Skeletal muscle tissue (tissue), 4 donors: ENCODE results near the gene PSTPIP1. TPM values are rescaled to one million over a fixed set of nuclear protein-coding genes. Genes with fewer than 3 reads are reported as not detected.
A peak's percentile ranks its signal among the peaks of the same experiment; 100 is the strongest.

Experiments used
- H3K27ac ChIP-seq: one replicate; pipeline ENCODE4 v1.7.0; 2013; ENCODE audit warnings: mild to moderate bottlenecking, low read depth, low read length, inconsistent platforms
- H3K27me3 ChIP-seq, 3 donors: one replicate each; pipeline ENCODE4 v1.7.0; 2013; ENCODE audit warnings: low read length in 3 of 3; ENCODE audit not compliant: control insufficient read depth in 3 of 3, insufficient read depth in 3 of 3
- H3K36me3 ChIP-seq, 3 donors: one replicate each; pipeline ENCODE4 v1.7.0; 2013; ENCODE audit warnings: low read length in 3 of 3; ENCODE audit not compliant: control insufficient read depth in 3 of 3, insufficient read depth in 3 of 3
- H3K4me1 ChIP-seq, 3 donors: one replicate each; pipeline ENCODE4 v1.7.0; 2013; ENCODE audit warnings: low read length in 3 of 3, mild to moderate bottlenecking in 3 of 3; ENCODE audit not compliant: control insufficient read depth in 3 of 3, insufficient read depth in 3 of 3
- H3K4me3 ChIP-seq, 3 donors: one replicate each; pipeline ENCODE4 v1.7.0; 2013; ENCODE audit warnings: low read length in 3 of 3
- H3K9ac ChIP-seq, 3 donors: one replicate each; pipeline ENCODE4 v1.7.0; 2013; ENCODE audit warnings: low read length in 3 of 3, mild to moderate bottlenecking in 3 of 3, moderate library complexity in 2 of 3, low read depth in 1 of 3
- H3K9me3 ChIP-seq, 3 donors: one replicate each; pipeline ENCODE4 v1.7.0; 2013; ENCODE audit warnings: low read length in 3 of 3; ENCODE audit not compliant: control insufficient read depth in 3 of 3
- total RNA-seq: library from RNA; depleted of rRNA; stranded (reverse); fragments of >200 nt; gene quantifications from one replicate; pipeline ENCODE4 v1.2.3, GENCODE V29; 2014
- donor health status: Osteomylitis.

PSTPIP1 gene
- 2.1 TPM for total RNA-seq

DNA sequence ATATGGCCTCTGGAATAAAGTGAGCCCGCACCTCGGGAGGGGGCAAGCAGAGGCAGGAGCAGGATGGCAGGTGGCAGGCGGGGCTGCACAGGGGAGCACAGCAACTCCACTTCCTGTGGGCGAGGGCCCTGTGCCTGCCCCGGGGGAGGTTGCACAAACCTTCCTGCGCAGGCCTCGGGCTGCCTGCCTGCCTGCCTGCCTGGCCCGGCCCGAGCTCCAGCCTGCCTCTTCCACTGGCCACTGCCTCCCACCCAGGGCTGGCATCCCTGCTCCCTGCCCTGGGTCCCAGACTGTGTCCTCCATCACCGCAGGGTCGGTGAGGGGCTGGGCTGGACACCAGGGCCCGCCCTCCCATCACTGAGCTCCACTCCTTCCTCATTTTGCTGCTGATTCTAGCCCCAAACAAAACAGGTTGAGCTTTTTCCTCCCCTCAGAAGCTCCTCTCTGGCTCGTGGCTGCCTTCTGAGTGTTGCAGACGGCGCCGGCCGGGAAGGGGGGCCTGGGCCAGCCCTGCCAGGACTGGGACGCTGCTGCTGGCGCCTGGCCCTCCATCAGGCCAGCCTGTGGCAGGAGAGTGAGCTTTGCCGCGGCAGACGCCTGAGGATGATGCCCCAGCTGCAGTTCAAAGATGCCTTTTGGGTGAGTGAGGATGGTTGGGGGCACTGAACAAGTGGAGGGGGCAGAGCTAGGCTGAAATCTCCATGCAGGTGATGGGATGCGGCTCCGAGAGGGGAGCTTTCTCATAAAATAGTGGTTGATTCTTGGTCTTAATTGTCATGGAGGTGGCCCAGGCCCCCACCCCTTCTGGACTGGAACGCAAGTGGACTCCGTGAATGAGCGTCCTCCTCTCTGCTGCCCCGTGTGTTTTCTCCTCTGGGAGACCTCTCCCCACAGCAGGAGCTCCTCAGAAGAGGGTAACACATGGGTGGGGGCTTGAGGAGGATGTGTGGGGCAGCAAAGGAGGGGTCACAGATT is at the start of gene PSTPIP1:
TSS of gene PSTPIP1 (plus strand) at position 156 of the 975 bp plus-strand sequence. CDS start at position 604, 448 bp downstream.
- Histone ChIP-seq H3K27ac (no peak within 1 kb of the TSS), H3K36me3 (no peaks in the 10 kb centered on the region), H3K9ac (peak within 1 kb of the TSS in 1 of 3 donors; percentile 3), H3K9me3 (no peaks in the 10 kb centered on the region), H3K4me1 (peaks cover 7 to 9% (median 8%) of the 10 kb centered on the region in 3 donors), H3K4me3 (peak within 1 kb of the TSS in 2 of 3 donors; percentile 17 to 43), H3K27me3 (no peaks in the 10 kb centered on the region)

DNA sequence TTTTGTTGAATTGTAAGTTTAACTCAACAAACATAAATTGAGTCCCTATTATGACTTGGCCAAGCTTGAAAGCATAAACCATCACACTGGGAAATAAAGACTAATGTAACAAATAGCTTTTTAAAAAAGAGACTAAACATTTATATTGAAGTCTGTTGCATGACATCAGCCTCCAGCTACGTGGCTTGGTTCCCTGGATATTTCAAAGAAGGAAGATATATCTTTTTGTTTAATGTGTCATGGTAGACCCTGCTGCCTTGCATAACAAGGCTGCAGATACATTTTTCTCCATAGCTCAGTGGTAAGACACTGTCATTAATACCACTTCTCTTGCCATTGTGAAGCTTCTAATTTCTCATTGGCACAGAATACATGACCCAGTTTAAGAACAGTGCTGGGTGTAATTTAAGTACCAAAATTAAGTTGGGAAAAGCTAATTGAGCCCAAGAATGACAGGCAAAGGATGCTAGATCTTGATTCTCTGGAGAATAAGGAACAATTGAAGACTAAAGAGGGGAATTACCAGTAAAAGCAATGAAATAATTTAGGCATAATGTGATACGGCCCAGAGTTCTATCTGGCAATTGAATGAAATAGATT is 49.3 kb upstream of the PSTPIP1 start:
- Histone ChIP-seq H3K9ac (no peak overlapping the region), H3K4me3 (no peak overlapping the region), H3K27ac (no peak overlapping the region), H3K36me3 (peaks cover 7 to 21% (median 17%) of the 10 kb centered on the region in 3 donors), H3K4me1 (no peaks in the 10 kb centered on the region), H3K9me3 (no peaks in the 10 kb centered on the region), H3K27me3 (no peaks in the 10 kb centered on the region)

DNA sequence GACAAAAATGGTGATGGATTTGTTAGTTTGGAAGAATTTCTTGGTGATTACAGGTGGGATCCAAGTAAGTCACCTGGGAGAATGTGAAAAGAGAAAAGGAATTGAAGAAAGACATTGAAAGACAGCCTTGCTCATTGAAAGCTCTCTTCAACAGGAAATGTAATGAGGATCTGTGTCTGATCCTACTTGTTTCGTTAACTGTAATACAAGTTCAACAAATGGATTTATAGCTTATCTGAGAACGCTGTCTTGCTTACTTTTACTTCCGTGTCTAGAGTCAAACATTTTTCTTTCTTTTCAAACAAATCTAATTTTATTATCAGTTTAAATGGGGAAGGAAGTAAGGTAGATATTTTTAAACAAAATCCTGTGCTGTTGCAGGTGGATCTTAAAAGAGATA is 47.5 kb upstream of the PSTPIP1 start:
- Histone ChIP-seq H3K9me3 (no peaks in the 10 kb centered on the region), H3K4me1 (no peaks in the 10 kb centered on the region), H3K4me3 (no peak overlapping the region), H3K27me3 (no peaks in the 10 kb centered on the region), H3K36me3 (peaks cover 13 to 24% (median 22%) of the 10 kb centered on the region in 3 donors), H3K9ac (no peak overlapping the region), H3K27ac (no peak overlapping the region)

DNA sequence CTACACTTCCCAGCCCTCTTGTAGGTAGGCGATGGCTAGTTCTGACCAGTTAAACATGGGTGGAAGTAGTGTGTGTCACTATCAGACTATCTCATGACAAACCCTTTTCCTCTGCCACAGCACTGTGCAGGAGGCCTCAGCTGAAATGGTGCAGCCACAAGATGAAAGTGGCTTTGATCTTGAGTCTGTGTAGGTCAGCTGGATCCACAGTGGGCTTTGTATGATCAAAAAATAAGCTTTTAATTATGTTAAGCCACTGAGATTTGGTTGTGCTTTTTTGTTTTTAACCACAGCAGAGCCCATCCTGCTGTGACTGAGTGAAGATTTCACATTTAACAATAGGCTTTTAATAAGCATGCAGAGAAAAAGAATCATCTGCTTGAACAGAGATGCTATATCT is 43.7 kb upstream of the PSTPIP1 start:
- Histone ChIP-seq H3K4me3 (no peak overlapping the region), H3K9ac (no peak overlapping the region), H3K27me3 (no peaks in the 10 kb centered on the region), H3K27ac (no peak overlapping the region), H3K36me3 (peaks cover 9 to 16% (median 13%) of the 10 kb centered on the region in 3 donors), H3K4me1 (no peaks in the 10 kb centered on the region), H3K9me3 (no peaks in the 10 kb centered on the region)

DNA sequence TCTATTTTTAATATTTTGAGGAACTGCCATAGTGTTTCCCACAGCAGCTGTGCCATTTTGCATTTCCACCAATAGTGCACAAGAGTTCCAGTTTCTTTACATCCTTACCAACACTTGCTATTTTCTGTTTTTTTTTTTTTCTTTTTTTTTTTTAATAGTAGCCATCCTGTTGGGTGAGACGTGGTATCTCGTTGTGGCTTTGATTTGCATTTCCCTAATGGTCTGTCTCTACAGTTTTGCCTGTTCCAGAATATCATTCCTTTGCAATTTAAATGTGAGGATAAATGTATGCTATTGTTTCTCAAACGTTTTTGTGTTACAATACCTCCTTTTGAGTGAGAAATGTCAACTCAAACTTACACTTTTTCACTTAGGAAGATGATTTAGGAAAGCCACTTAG is 41.0 kb upstream of the PSTPIP1 start:
- no peaks in the 10 kb centered on the region for H3K27me3 ChIP-seq
- no peaks in the 10 kb centered on the region for H3K4me1 ChIP-seq
- H3K36me3 ChIP-seq = peaks cover 5 to 8% (median 6%) of the 10 kb centered on the region in 3 donors
- no peak overlapping the region for H3K27ac ChIP-seq
- H3K4me3 ChIP-seq = no peak overlapping the region
- no peaks in the 10 kb centered on the region for H3K9me3 ChIP-seq
- H3K9ac ChIP-seq = no peak overlapping the region

DNA sequence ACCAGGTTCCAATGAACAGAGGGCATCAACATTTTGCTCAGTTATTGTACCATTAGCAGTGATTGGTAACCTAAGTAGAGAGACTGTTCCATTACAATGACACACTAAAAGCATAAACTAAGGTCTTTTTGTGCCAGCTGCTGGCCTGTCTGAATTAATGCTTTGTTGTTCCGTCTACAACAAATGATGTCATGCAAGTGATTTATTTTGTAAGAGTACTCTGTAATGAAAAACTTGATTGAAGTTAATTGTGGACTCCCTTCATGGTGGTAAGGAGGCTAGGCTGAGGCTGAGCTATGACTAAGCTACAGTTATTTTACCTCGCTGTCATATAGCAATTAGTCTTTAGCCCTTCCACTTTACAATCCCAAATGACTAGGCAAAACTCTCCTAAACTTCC is 40.2 kb upstream of the PSTPIP1 start:
- H3K9me3 ChIP-seq = no peaks in the 10 kb centered on the region
- H3K27me3 ChIP-seq = no peaks in the 10 kb centered on the region
- no peak overlapping the region for H3K4me3 ChIP-seq
- peaks cover 3 to 6% (median 6%) of the 10 kb centered on the region in 3 donors for H3K36me3 ChIP-seq
- no peak overlapping the region for H3K27ac ChIP-seq
- H3K9ac ChIP-seq = no peak overlapping the region
- H3K4me1 ChIP-seq = no peaks in the 10 kb centered on the region

DNA sequence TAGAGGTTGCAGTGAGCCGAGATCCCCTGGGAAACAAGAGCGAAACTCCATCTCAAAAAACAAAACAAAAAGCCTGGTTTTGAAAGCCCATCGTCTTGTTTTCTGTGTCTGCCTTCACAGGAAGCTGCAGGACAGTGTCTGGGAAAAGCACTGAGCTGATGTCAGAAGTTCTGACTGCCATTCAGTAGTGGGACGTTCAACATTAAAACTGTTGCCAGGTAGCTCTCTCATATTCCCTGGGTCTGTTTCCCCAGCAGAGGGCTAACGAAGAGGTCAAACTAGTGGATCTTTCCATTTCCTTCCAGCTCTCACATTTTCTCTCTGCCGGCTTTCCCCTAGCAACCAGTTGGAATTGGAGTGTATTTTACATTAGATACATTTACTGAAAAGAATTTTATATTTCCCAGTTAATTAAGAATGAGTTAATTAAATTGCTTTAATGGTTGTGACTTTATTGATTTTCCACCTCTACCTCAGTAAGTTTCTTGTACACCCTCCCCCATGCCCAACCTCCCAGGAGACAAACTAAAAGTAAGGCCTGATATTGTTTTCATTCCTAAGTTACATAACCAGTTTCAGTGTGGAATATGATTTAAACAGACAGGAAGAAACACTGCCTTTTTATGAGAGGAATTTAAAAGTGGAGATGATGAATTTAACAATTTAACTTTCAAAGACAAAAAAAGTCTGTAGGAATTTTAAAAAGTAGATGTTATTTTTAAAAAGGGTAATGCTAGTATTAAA is 33.5 kb upstream of the PSTPIP1 start:
- no peak overlapping the region for H3K27ac ChIP-seq
- no peaks in the 10 kb centered on the region for H3K9me3 ChIP-seq
- H3K4me1 ChIP-seq = peaks cover 0 to 6% (median 5%) of the 10 kb centered on the region in 3 donors
- no peak overlapping the region for H3K4me3 ChIP-seq
- no peak overlapping the region for H3K9ac ChIP-seq
- peaks cover 0 to 3% (median 0%) of the 10 kb centered on the region in 3 donors for H3K27me3 ChIP-seq
- H3K36me3 ChIP-seq = no peaks in the 10 kb centered on the region

DNA sequence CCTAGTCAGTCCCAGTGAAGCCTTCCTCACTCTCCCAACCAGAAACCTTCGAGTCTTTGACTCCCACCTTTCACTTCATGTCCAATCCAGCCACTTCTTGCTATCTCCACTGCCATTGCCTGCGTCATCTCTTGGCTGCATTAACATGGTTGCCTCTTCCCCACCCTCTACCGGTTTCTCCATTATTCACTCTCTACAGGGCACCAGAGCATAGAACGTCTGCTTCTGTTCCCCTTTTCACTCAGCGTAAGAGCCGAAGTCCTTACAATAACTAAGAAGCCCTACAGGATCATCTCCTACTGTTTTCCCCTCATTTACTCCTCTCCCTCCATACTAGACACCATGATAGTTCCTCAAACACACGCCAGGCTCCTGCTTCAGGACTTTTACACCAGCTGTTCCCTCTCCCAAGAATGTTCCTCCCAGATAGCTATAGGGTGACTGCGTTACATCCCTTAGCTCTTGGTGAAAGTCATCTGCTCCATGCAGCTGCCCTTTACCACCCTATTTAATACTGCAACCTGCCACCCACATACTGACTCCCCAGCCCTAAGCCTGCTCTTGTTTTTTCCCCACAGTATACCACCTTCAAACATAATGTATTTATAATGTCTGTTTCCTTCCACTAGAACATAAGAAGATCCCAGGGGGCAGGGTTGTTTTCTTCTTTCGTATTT is 32.5 kb upstream of the PSTPIP1 start:
- Histone ChIP-seq H3K4me3 (no peak overlapping the region), H3K4me1 (peaks cover 0 to 6% (median 5%) of the 10 kb centered on the region in 3 donors), H3K27me3 (peaks cover 0 to 3% (median 0%) of the 10 kb centered on the region in 3 donors), H3K9ac (no peak overlapping the region), H3K27ac (no peak overlapping the region), H3K36me3 (no peaks in the 10 kb centered on the region), H3K9me3 (no peaks in the 10 kb centered on the region)

DNA sequence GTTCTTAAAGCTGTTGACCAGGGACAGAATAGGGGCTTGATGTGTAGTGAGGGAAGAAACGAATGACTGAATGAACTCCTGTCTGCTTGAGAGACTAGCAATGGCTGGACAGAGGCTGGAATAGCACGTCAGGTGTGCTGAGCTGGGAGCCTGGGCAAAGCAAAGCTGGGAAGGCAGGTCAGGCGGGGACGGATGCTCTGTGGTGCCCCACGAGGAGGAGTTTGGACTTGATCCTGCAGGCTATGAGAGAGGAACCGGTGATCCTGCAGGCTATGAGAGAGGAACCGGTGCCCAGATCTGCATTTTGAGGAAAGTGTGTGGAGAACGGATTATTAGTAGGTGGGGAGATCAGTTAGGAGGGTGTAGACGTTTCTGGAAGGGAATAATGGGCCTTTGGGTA is 31.3 kb upstream of the PSTPIP1 start:
- Histone ChIP-seq H3K36me3 (no peaks in the 10 kb centered on the region), H3K27ac (no peak overlapping the region), H3K9ac (peak overlapping the region in 1 of 3 donors; percentile 48), H3K4me1 (peaks cover 0 to 6% (median 5%) of the 10 kb centered on the region in 3 donors), H3K9me3 (no peaks in the 10 kb centered on the region), H3K27me3 (peaks cover 0 to 3% (median 0%) of the 10 kb centered on the region in 3 donors), H3K4me3 (no peak overlapping the region)
